KMS-11 (cell line): ENCODE data around the gene PHACTR4.
"Not testable (repeated sequence)": the region's sequence is repeated elsewhere in the genome, so short reads cannot be mapped to it uniquely, and the experiment has no call there.

Experiments used
- H2AFZ ChIP-seq: fragments of 200-600 bp; sonication (generic); 2 replicates; pipeline ENCODE4 v1.6.1; 2016; ENCODE audit warnings: antibody characterized with exemption, mixed run types, low read depth
- H3K27ac ChIP-seq: fragments of 200-600 bp; sonication (generic); 2 replicates; pipeline ENCODE4 v1.6.1; 2016; ENCODE audit warnings: mild to moderate bottlenecking, mixed run types
- H3K27me3 ChIP-seq: fragments of 200-600 bp; sonication (generic); 2 replicates; pipeline ENCODE4 v1.6.1; 2017; ENCODE audit warnings: mild to moderate bottlenecking, low read depth, mixed run types, moderate library complexity; ENCODE audit not compliant: insufficient read depth
- H3K36me3 ChIP-seq: fragments of 200-600 bp; sonication (generic); 2 replicates; pipeline ENCODE4 v1.6.1; 2017; ENCODE audit warnings: mild to moderate bottlenecking, mixed run types; ENCODE audit not compliant: insufficient read depth
- H3K4me1 ChIP-seq: fragments of 200-600 bp; sonication (generic); 2 replicates; pipeline ENCODE4 v1.6.1; 2016; ENCODE audit warnings: mild to moderate bottlenecking, low read depth, mixed run types; ENCODE audit not compliant: poor library complexity, severe bottlenecking
- H3K4me2 ChIP-seq: fragments of 200-600 bp; sonication (generic); 2 replicates; pipeline ENCODE4 v1.7.0; 2016; ENCODE audit warnings: mild to moderate bottlenecking, mixed run types
- H3K4me3 ChIP-seq: fragments of 200-600 bp; sonication (generic); IDR thresholded peaks from 2 replicates; pipeline ENCODE4 v1.6.1; 2017; ENCODE audit warnings: low read depth, low read length, mixed read lengths; ENCODE audit not compliant: insufficient read depth
- H3K79me2 ChIP-seq: fragments of 200-600 bp; sonication (generic); 2 replicates; pipeline ENCODE4 v1.6.1; 2016; ENCODE audit warnings: low read depth, mixed run types; ENCODE audit not compliant: insufficient read depth
- H3K9ac ChIP-seq: fragments of 200-600 bp; sonication (generic); 2 replicates; pipeline ENCODE4 v1.6.1; 2016; ENCODE audit warnings: mild to moderate bottlenecking, mixed run types
- H4K20me1 ChIP-seq: fragments of 200-600 bp; sonication (generic); 2 replicates; pipeline ENCODE4 v1.6.1; 2016; ENCODE audit warnings: mild to moderate bottlenecking, mixed run types; ENCODE audit not compliant: insufficient read depth
- TF ChIP-seq, protein P1 (sequence below): fragments of 200-600 bp; sonication (generic); conservative IDR thresholded peaks from 2 replicates; pipeline ENCODE4 v1.6.1; 2017; ENCODE audit warnings: low read depth, mild to moderate bottlenecking, antibody characterized with exemption, low read length, moderate library complexity, mixed read lengths

PHACTR4 gene

DNA sequence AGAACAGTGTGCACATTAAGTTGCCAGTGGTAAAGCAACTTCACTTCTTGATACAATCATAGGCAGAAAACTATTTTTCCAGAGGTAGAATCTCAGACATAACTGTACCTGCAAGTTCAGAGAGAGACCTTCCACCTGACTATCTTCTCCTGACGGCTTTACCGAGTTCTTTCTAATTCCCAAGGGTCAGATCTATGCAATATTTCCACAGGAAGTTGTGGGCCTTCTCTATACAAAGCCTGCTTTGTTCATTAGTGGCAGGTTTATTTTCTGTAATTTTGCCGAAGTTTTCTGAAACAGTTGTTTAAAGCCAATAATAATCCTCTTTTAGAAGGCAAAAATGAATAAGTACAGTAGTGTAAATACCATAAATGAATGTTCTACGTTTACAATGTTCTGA lies 78.1 kb downstream of the PHACTR4 start:
- Histone ChIP-seq H3K79me2 (peaks cover 7% of the 10 kb centered on the region; the same call in 1 of the 2 replicates), H3K36me3 (no peaks in the 10 kb centered on the region), H3K4me2 (no peak overlapping the region), H3K4me1 (peaks cover 31% of the 10 kb centered on the region), H3K4me3 (no peak overlapping the region), H3K27ac (no peak overlapping the region), H4K20me1 (no peaks in the 10 kb centered on the region), H3K9ac (no peak overlapping the region), H3K27me3 (no peaks in the 10 kb centered on the region), H2AFZ (no peak overlapping the region)
- TF ChIP-seq, protein P1, sequence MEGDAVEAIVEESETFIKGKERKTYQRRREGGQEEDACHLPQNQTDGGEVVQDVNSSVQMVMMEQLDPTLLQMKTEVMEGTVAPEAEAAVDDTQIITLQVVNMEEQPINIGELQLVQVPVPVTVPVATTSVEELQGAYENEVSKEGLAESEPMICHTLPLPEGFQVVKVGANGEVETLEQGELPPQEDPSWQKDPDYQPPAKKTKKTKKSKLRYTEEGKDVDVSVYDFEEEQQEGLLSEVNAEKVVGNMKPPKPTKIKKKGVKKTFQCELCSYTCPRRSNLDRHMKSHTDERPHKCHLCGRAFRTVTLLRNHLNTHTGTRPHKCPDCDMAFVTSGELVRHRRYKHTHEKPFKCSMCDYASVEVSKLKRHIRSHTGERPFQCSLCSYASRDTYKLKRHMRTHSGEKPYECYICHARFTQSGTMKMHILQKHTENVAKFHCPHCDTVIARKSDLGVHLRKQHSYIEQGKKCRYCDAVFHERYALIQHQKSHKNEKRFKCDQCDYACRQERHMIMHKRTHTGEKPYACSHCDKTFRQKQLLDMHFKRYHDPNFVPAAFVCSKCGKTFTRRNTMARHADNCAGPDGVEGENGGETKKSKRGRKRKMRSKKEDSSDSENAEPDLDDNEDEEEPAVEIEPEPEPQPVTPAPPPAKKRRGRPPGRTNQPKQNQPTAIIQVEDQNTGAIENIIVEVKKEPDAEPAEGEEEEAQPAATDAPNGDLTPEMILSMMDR = no peak

DNA sequence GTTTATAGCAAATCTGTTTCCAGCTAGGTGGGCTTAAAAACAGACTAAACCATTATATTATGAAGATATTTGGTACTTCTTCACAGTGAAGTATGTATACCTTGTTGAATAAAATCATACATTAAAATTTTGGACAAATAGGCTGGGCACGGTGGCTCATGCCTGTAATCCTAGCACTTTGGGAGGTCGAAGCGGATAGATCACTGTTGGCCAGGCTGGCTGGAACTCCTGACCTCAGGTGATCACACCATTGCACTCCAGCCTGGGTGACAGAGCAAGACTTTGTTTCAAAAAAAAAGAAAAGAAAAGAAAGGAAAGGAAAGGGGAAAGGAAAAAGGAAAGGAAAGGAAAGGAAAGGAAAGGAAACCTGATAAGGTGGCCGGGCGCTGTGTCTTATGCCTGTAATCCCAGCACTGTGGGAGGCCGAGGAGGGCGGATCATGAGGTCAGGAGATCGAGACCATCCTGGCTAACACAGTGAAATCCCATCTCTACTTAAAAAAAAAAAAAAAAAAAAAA lies 78.6 kb downstream of the PHACTR4 start:
- H3K27me3 ChIP-seq, H3K79me2 ChIP-seq, H3K9ac ChIP-seq, H3K4me2 ChIP-seq, H3K36me3 ChIP-seq, H3K27ac ChIP-seq, H4K20me1 ChIP-seq, H2AFZ ChIP-seq, H3K4me3 ChIP-seq: not testable (repeated sequence)
- H3K4me1 ChIP-seq = peaks cover 31% of the 10 kb centered on the region

DNA sequence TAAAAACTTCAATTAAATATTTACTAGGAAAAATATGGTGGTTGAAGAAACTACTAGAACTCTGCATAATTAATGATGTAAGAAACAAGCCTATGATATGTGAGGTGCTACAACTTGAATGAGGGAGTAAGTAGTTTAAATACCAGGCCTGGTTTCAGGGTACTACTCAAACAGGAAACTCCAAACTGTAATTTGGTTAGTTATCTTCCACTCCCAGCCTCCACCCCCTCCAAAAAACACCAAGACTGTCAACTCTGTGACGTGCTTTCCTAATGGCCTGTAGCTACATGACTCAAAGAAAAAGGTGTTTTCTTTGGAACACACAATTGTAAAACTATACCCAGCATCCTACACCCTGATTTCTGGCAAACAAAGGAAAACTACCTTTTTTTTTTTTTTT lies 80.4 kb downstream of the PHACTR4 start:
- Histone ChIP-seq H3K4me1 (peaks cover 31% of the 10 kb centered on the region), H3K36me3 (no peaks in the 10 kb centered on the region), H3K4me2 (peak overlapping the region; percentile 37), H3K79me2 (peaks cover 7% of the 10 kb centered on the region; the same call in 1 of the 2 replicates), H3K9ac (no peak overlapping the region), H4K20me1 (no peaks in the 10 kb centered on the region), H3K4me3 (no peak overlapping the region), H3K27ac (peak overlapping the region; percentile 41; the same call in 1 of the 2 replicates), H2AFZ (no peak overlapping the region), H3K27me3 (no peaks in the 10 kb centered on the region)
- TF ChIP-seq, protein P1 = no peak

DNA sequence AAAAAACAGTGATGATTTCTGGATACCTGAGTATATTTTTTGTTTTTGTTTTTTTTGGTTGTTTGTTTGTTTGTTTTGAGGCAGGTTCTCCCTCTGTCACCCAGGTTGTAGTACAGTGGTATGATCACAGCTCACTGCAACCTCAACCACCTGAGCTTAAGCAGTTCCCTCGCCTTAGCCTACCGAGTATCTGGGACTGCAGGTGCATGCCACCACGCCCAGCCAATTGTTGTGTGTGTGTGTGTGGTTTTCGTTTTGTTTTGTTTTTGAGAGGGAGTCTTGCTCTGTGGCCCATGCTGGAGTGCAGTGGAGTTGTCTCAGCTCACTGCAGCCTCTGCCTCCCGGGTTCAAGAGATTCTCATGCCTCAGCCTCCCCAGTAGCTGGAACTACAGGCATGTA lies 81.0 kb downstream of the PHACTR4 start:
- H3K36me3 ChIP-seq = no peaks in the 10 kb centered on the region

DNA sequence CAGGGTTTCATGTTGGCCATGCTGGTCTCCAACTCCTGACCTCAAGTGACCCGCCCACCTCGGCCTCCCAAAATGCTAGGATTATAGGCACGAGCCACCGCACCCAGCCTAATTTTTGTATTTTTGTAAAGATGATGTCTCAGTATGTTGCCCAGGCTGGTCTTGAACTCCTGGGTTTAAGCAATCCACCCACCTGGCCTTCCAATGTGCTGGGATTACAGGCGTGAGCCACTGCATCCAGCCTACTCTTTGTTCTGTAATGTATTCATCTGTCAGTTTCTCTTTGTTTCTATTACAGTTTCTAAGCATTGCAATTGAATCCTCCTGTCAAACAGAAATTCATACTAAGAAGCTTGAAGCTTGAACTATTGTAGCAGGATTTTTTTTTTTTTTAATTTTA lies 81.5 kb downstream of the PHACTR4 start:
- Histone ChIP-seq H3K79me2 (no peaks in the 10 kb centered on the region), H3K4me1 (peaks cover 36% of the 10 kb centered on the region), H3K9ac (no peak overlapping the region), H2AFZ (no peak overlapping the region), H3K4me3 (no peak overlapping the region), H3K36me3 (no peaks in the 10 kb centered on the region), H4K20me1 (no peaks in the 10 kb centered on the region), H3K4me2 (peak overlapping the region; percentile 37; the same call in 1 of the 2 replicates), H3K27me3 (no peaks in the 10 kb centered on the region), H3K27ac (no peak overlapping the region)
- TF ChIP-seq, protein P1 = no peak

More for the DNA sequence above, 81.0 kb downstream of the PHACTR4 start:
- TF ChIP-seq, protein P1 = no peak
- H3K9ac ChIP-seq = no peak overlapping the region
- H3K27ac ChIP-seq = peak overlapping the region; percentile 41; the same call in 1 of the 2 replicates
- peaks cover 32% of the 10 kb centered on the region for H3K4me1 ChIP-seq
- no peaks in the 10 kb centered on the region for H3K27me3 ChIP-seq
- peaks cover 3% of the 10 kb centered on the region; the same call in 1 of the 2 replicates for H3K79me2 ChIP-seq
- peak overlapping the region; percentile 37 for H3K4me2 ChIP-seq
- no peak overlapping the region for H3K4me3 ChIP-seq
- H4K20me1 ChIP-seq = no peaks in the 10 kb centered on the region
- no peak overlapping the region for H2AFZ ChIP-seq
